BE2C (cell line): Measurements from ENCODE around the gene COX20.
"Not testable (repeated sequence)": the region's sequence is repeated elsewhere in the genome, so short reads cannot be mapped to it uniquely, and the experiment has no call there.

Experiments
- DNase-seq: peaks from one replicate; pipeline ENCODE4 v3.0.0-alpha.2; 2020
- H3K27me3 ChIP-seq: fragments of 250-450 bp; sonication (Bioruptor Pico); 2 replicates; pipeline ENCODE4 v1.5.1; 2020; ENCODE audit warnings: mild to moderate bottlenecking
- H3K36me3 ChIP-seq: fragments of 250-450 bp; sonication (Bioruptor Pico); 2 replicates; pipeline ENCODE4 v1.5.1; 2020; ENCODE audit warnings: mild to moderate bottlenecking
- H3K4me1 ChIP-seq: fragments of 250-450 bp; sonication (Bioruptor Pico); 2 replicates; pipeline ENCODE4 v1.5.1; 2020
- H3K4me3 ChIP-seq: 2 replicates; pipeline ENCODE4 v1.5.1; 2011; ENCODE audit warnings: low read depth, low read length
- H3K9me3 ChIP-seq: fragments of 250-450 bp; sonication (Bioruptor Pico); 2 replicates; pipeline ENCODE4 v1.5.1; 2020
- TF ChIP-seq, protein P1 (sequence below): IDR thresholded peaks from 2 replicates; pipeline ENCODE4 v1.5.1; 2012; ENCODE audit warnings: mild to moderate bottlenecking, low read depth, low read length

COX20 gene

GRCh38 chr1:244830639-244831038 lies 4.8 kb upstream of the COX20 start:
- TF ChIP-seq, protein P1, sequence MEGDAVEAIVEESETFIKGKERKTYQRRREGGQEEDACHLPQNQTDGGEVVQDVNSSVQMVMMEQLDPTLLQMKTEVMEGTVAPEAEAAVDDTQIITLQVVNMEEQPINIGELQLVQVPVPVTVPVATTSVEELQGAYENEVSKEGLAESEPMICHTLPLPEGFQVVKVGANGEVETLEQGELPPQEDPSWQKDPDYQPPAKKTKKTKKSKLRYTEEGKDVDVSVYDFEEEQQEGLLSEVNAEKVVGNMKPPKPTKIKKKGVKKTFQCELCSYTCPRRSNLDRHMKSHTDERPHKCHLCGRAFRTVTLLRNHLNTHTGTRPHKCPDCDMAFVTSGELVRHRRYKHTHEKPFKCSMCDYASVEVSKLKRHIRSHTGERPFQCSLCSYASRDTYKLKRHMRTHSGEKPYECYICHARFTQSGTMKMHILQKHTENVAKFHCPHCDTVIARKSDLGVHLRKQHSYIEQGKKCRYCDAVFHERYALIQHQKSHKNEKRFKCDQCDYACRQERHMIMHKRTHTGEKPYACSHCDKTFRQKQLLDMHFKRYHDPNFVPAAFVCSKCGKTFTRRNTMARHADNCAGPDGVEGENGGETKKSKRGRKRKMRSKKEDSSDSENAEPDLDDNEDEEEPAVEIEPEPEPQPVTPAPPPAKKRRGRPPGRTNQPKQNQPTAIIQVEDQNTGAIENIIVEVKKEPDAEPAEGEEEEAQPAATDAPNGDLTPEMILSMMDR, result no peak
- no peaks in the 10 kb centered on the region for H3K36me3 ChIP-seq

DNA sequence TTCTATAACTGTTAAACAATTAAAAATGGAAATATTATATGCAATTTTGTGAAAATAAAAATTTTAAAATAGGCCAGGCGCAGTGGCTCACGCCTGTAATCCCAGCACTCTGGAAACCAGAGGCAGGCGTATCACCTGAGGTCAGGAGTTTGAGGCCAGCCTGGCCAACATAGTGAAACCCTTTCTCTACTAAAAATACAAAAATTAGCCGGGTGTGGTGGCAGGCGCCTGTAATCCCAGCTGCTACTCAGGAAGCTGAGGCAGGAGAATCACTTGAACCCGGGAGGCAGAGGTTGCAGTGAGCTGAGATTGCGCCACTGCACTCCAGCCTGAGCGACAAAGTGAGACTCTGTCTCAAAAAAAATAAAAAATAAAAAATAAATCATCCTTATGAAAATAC lies 2.2 kb upstream of the COX20 start:
- not testable (repeated sequence) for H3K9me3 ChIP-seq, H3K36me3 ChIP-seq, H3K27me3 ChIP-seq, DNase-seq, H3K4me1 ChIP-seq
- H3K4me3 ChIP-seq, result peak overlapping the region; percentile 97

More at GRCh38 chr1:244830639-244831038, 4.8 kb upstream of the COX20 start:
- H3K9me3 ChIP-seq, result no peaks in the 10 kb centered on the region
- H3K4me3 ChIP-seq, result no peak overlapping the region
- H3K27me3 ChIP-seq, result no peaks in the 10 kb centered on the region
- no peak for DNase-seq
- no peaks in the 10 kb centered on the region for H3K4me1 ChIP-seq

- no peaks in the 10 kb centered on the region; the same call in 1 of the 2 replicates for H3K4me1 ChIP-seq
Observed at GRCh38 chr1:244833734-244834542, 1.5 kb upstream of the COX20 start.

DNA sequence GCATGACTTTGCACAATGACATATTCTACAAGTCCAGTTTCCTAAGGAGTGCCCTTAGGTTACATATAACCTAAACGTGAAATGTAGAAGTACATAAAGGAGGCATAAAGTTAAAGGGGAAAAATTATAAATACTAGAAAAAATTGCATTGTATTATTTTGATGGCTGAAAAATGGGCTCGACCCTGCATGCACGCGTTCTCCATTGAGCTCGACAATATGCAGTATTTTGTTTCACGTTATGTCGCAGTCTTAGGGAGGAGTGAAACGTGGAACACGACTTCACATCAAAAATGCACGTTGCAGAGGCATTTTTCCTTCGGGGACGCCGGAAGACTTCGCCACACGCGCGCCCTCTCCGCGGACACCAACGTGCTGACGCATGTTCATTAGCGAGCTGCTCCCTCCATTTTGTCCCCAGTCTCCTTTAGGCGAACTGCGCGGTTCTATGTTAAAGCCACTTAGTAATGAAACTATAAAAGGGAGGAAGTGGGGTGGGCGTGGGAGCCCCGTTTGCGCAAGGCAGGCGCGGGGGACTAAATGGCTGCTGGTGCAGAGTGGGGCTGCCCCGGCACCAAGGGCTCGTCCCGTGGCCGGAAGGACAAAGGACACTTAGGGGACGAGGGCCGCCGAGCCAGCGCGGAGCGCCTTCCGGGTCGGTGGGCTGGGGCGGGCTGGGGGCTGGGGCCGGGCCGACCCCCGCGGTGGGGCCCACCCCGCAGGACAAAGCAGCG lies 749 bp upstream of the COX20 start:
- Histone ChIP-seq H3K27me3 (no peaks in the 10 kb centered on the region), H3K4me3 (peak overlapping the region; percentile 97), H3K9me3 (no peaks in the 10 kb centered on the region), H3K36me3 (peaks cover 9% of the 10 kb centered on the region; the same call in 1 of the 2 replicates), H3K4me1 (no peaks in the 10 kb centered on the region; the same call in 1 of the 2 replicates)
- TF ChIP-seq, protein P1, result no peak
- DNase-seq, result peak; percentile 96

More at GRCh38 chr1:244833734-244834542, 1.5 kb upstream of the COX20 start:
- TF ChIP-seq, protein P1, result peak; percentile 44
- H3K4me3 ChIP-seq, result peak overlapping the region; percentile 97
- H3K9me3 ChIP-seq, result no peaks in the 10 kb centered on the region
- peaks cover 4% of the 10 kb centered on the region; the same call in 1 of the 2 replicates for H3K36me3 ChIP-seq
- DNase-seq, result peak; percentile 66
- no peaks in the 10 kb centered on the region for H3K27me3 ChIP-seq

DNA sequence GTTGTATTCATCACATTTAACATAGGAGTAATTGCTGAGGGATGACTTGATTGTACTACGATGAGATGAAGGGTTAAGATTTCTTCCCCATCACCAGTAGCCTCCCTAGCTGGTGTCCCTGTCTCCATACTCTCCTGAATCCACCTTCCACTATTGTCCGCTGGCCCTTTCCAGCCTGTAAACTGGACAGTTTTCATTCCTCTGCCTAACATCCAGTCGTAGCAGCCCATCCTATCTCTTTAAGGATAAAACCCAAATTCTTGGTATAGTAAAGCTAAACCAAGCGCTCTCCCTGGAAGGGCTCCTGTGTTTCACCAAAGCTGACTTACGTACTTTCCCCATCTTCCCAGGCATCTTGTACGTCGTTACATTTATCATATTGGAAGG lies 670 bp downstream of the COX20 start:
- TF ChIP-seq, protein P1, result no peak
- Histone ChIP-seq H3K27me3 (no peaks in the 10 kb centered on the region), H3K4me1 (no peaks in the 10 kb centered on the region; the same call in 1 of the 2 replicates), H3K36me3 (peaks cover 19% of the 10 kb centered on the region), H3K4me3 (peak overlapping the region; percentile 97), H3K9me3 (no peaks in the 10 kb centered on the region)
- no peak for DNase-seq

GRCh38 chr1:244836584-244836983 lies 1.1 kb downstream of the COX20 start:
- TF ChIP-seq, protein P1, result no peak
- no peaks in the 10 kb centered on the region; the same call in 1 of the 2 replicates for H3K4me1 ChIP-seq
- DNase-seq, result no peak

More at GRCh38 chr1:244836584-244836983, 1.1 kb downstream of the COX20 start:
- Histone ChIP-seq H3K4me3 (peak overlapping the region; percentile 97), H3K9me3 (no peaks in the 10 kb centered on the region), H3K36me3 (peaks cover 24% of the 10 kb centered on the region), H3K27me3 (no peaks in the 10 kb centered on the region)
